GM19395 (cell line): ENCODE measurements around the gene SRGAP1.
"Not testable (repeated sequence)": the region's sequence is repeated elsewhere in the genome, so short reads cannot be mapped to it uniquely, and the experiment has no call there.

ENCODE experiments used
- ATAC-seq: cut with Tn5 transposase; IDR thresholded peaks from one replicate; pipeline ENCODE4 v1.9.1; 2021; ENCODE audit warnings: mild to moderate bottlenecking, moderate library complexity; ENCODE audit not compliant: unreplicated experiment

The SRGAP1 gene

GRCh38 chr12:64145226-64145625 lies 300.7 kb downstream of the SRGAP1 start:
- ATAC-seq, result no peak

- ATAC-seq, result no peak
Observed at GRCh38 chr12:64147011-64147631, 302.6 kb downstream of the SRGAP1 start.

GRCh38 chr12:64147875-64148274 lies 303.4 kb downstream of the SRGAP1 start:
- no peak for ATAC-seq

GRCh38 chr12:64154677-64155076 lies 310.2 kb downstream of the SRGAP1 start:
- no peak for ATAC-seq

GRCh38 chr12:64157110-64157509 lies 312.6 kb downstream of the SRGAP1 start:
- no peak for ATAC-seq

GRCh38 chr12:64160021-64160710 lies 315.7 kb downstream of the SRGAP1 start:
- ATAC-seq, result no peak

GRCh38 chr12:64160711-64161060 lies 316.2 kb downstream of the SRGAP1 start:
- ATAC-seq, result no peak

GRCh38 chr12:64166606-64167005 lies 322.1 kb downstream of the SRGAP1 start:
- ATAC-seq, result not testable (repeated sequence)

GRCh38 chr12:64167041-64167440 lies 322.5 kb downstream of the SRGAP1 start:
- ATAC-seq, result not testable (repeated sequence)

- no peak for ATAC-seq
Observed at GRCh38 chr12:64170024-64170423, 325.5 kb downstream of the SRGAP1 start.

GRCh38 chr12:64170730-64171129 lies 326.2 kb downstream of the SRGAP1 start:
- no peak for ATAC-seq

GRCh38 chr12:64171715-64172114 lies 327.2 kb downstream of the SRGAP1 start:
- ATAC-seq, result no peak

- ATAC-seq, result no peak
Observed at GRCh38 chr12:64172143-64172970, 327.9 kb downstream of the SRGAP1 start.

- no peak for ATAC-seq
Observed at GRCh38 chr12:64173456-64173855, 329.0 kb downstream of the SRGAP1 start.

- ATAC-seq, result no peak
Observed at GRCh38 chr12:64175254-64175945, 330.9 kb downstream of the SRGAP1 start.

- no peak for ATAC-seq
Observed at GRCh38 chr12:64177001-64177400, 332.5 kb downstream of the SRGAP1 start.

- ATAC-seq, result no peak
Observed at GRCh38 chr12:64178122-64178521, 333.6 kb downstream of the SRGAP1 start.

GRCh38 chr12:64180951-64181350 lies 336.5 kb downstream of the SRGAP1 start:
- ATAC-seq, result no peak

GRCh38 chr12:64181430-64182291 lies 337.2 kb downstream of the SRGAP1 start:
- no peak for ATAC-seq

- no peak for ATAC-seq
Observed at GRCh38 chr12:64184216-64184615, 339.7 kb downstream of the SRGAP1 start.
